GM21515 (cell line): ENCODE results near the gene RFLNA.

Experiments
- ATAC-seq: cut with Tn5 transposase; IDR thresholded peaks from one replicate; pipeline ENCODE4 v1.9.1; 2021; ENCODE audit not compliant: unreplicated experiment

RFLNA gene

GRCh38 chr12:124302807-124303578, 8.1 kb downstream of the RFLNA start:
- ATAC-seq: no peak

- no peak for ATAC-seq
These were observed 8.9 kb downstream of the RFLNA start for GRCh38 chr12:124303579-124304313.

GRCh38 chr12:124304314-124304790, 9.5 kb downstream of the RFLNA start:
- no peak for ATAC-seq

- ATAC-seq: no peak
These were observed 10.2 kb downstream of the RFLNA start for GRCh38 chr12:124305136-124305535.

- ATAC-seq: no peak
These were observed 11.1 kb downstream of the RFLNA start for GRCh38 chr12:124305776-124306685.

DNA sequence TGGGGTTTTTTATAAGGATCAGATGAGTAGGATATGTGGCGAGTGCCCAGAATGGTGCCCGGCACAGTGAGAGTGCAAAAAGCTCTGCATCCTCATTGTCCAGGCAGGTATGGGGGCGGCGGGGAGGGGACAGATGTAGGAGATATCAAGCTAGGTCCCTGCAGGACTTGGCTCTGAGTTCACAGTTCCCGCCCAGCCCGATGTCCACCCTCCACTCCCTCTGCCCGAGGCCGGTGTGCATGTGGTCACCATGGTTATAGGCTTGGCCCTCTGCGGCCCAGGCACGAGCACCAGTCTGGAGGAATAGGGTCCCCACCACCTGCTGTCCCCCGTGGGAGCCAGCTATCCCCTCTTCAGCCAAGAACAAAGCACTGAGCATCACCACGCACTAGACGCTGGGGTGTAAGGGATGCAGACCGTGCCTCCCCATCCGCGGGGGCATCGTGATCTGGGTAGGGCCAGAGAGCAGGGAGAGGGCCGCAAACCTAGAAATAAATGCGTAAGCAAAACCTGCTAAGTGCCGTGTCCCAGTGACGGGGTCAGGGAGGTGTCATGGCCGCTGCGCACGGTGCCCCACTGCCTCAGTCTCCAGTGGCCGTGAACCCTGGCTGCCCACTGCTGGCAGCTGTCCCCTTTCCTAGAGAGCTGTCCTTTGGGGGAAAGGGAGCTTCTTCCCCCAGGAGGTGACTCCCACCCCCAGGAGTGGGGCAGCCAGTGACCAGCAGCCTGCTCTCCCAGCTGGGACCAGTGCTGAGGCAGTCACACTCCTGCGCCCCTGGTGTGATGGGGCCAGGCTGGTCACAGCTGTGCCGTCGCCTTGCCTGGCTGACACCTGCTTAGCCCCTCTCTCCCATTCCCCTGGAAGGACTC, 12.0 kb downstream of the RFLNA start:
- ATAC-seq: no peak

GRCh38 chr12:124307556-124307825, 12.6 kb downstream of the RFLNA start:
- ATAC-seq: no peak

GRCh38 chr12:124308741-124309140, 13.8 kb downstream of the RFLNA start:
- no peak for ATAC-seq

GRCh38 chr12:124309231-124309630, 14.3 kb downstream of the RFLNA start:
- no peak for ATAC-seq

- ATAC-seq: no peak
These were observed 14.9 kb downstream of the RFLNA start for GRCh38 chr12:124309744-124310143.

- ATAC-seq: no peak
These were observed 15.3 kb downstream of the RFLNA start for GRCh38 chr12:124310178-124310577.

- ATAC-seq: no peak
These were observed 15.9 kb downstream of the RFLNA start for GRCh38 chr12:124310785-124311184.

- no peak for ATAC-seq
These were observed 16.6 kb downstream of the RFLNA start for GRCh38 chr12:124311292-124312109.

DNA sequence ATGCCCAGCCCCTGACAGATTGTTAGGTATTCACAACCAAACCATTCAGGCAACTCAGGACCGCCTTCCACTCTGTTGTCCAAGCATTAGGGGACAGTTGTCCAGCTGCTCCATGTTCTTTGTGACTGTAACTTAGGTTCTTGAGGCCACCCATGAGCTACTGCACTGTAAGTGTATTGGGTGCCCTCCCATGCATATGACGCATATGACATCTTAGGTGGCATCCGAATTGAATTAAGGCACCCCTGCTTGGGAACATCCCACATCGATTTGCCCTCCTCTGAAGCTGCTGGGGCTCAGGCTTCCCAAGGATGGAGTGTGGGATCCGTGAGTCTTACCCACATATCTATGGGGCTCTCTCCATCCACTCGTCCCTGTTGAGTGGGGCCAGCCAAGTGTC, 17.7 kb downstream of the RFLNA start:
- no peak for ATAC-seq

DNA sequence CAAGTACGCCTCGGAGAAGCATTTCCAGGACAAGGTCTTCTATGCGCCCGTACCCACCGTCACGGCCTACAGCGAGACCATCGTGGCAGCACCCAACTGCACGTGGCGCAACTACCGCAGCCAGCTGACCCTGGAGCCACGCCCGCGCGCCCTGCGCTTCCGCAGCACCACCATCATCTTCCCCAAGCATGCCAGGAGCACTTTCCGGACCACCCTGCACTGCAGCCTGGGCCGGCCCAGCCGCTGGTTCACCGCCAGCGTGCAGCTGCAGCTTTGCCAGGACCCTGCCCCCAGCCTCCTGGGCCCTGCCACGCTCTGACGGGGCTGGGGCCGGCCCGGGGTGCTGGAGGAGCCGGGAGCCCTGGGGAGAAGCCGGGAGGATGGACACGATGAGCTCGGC, 19.3 kb downstream of the RFLNA start:
- ATAC-seq: no peak

DNA sequence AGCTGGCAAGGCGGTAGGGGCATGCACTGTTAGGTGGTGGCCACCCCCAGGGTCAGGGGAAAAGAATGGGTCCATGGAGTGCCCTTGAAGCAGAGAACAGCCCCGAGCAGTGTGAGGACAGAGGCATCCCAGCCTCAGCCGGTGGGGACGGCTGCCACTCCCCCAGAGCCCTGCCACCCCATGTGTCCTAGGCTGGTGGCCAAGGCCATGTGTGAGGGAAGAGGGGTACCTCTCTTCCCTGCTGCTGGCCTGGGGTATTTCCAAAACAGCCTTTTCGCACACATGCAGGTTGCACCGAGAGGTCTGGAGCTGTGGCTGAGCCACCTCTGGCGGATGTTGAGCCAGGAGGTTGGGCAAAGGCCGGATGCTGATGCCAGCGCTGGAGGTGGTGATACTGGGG, 19.9 kb downstream of the RFLNA start:
- no peak for ATAC-seq

GRCh38 chr12:124315372-124316044, 20.6 kb downstream of the RFLNA start:
- no peak for ATAC-seq

- ATAC-seq: no peak
These were observed 21.5 kb downstream of the RFLNA start for GRCh38 chr12:124316257-124316900.

DNA sequence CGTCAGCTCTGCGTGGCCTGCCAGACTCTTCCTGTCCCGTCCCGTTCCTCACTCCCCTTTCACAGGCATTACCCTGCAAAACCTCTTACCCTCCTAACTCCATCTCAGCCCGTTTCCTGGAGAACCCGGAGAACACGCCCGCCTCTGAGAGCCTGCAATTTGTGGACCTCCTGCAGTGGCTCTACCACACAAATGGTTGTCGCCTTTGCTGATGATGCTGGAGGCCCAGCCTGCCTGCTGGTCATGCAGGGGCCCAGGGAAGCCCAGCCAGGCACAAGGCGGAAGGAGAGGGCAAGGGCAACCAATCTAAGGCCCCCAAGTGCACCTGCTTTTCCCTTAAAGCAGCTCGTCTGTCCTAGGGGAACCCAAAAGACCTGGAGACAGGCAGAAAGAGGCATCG, 22.5 kb downstream of the RFLNA start:
- no peak for ATAC-seq
